ENCODE measurements around the gene COLEC11.
"Not testable (repeated sequence)": the region's sequence is repeated elsewhere in the genome, so short reads cannot be mapped to it uniquely, and the experiment has no call there.

Gene COLEC11

DNA sequence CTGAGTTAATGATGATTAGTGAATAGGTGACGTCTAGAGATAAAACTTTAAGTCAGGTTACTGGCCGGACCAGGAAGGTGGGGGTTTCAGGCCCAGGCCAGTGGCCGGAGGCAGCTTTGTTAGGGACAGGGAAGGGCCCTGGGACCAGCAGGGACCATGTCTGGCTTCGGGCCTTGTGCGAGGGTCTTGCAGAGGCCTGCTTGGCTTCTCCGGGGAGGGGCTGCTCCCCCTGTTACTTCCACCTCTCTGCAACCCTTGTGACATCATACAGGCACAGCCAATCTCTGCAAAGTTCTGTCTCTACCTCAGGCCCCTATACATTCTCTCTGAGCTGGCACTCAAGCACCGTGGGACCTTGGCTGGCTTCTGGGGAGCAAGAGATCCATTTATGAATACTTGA lies 63.0 kb downstream of the COLEC11 start, which contains the start of gene ALLC:
Gene ALLC, plus strand, starts transcription at position 320 of the 400 bp plus-strand sequence. CDS start 12,958 bp downstream, outside the sequence.
- TF ChIP-seq ESRRG (CRISPR knock-in tag; IDR thresholded peaks at IDR 0.05) (no peak), ZC3H10 (CRISPR knock-in tag; IDR thresholded peaks at IDR 0.05) (no peak), CSDC2 (CRISPR knock-in tag; IDR thresholded peaks at IDR 0.05) (no peak)
- TF ChIP-seq, protein P1, sequence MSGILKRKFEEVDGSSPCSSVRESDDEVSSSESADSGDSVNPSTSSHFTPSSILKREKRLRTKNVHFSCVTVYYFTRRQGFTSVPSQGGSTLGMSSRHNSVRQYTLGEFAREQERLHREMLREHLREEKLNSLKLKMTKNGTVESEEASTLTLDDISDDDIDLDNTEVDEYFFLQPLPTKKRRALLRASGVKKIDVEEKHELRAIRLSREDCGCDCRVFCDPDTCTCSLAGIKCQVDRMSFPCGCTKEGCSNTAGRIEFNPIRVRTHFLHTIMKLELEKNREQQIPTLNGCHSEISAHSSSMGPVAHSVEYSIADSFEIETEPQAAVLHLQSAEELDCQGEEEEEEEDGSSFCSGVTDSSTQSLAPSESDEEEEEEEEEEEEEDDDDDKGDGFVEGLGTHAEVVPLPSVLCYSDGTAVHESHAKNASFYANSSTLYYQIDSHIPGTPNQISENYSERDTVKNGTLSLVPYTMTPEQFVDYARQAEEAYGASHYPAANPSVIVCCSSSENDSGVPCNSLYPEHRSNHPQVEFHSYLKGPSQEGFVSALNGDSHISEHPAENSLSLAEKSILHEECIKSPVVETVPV (CRISPR knock-in tag; IDR thresholded peaks at IDR 0.05), result no peak
- ATAC-seq, result no peak

DNA sequence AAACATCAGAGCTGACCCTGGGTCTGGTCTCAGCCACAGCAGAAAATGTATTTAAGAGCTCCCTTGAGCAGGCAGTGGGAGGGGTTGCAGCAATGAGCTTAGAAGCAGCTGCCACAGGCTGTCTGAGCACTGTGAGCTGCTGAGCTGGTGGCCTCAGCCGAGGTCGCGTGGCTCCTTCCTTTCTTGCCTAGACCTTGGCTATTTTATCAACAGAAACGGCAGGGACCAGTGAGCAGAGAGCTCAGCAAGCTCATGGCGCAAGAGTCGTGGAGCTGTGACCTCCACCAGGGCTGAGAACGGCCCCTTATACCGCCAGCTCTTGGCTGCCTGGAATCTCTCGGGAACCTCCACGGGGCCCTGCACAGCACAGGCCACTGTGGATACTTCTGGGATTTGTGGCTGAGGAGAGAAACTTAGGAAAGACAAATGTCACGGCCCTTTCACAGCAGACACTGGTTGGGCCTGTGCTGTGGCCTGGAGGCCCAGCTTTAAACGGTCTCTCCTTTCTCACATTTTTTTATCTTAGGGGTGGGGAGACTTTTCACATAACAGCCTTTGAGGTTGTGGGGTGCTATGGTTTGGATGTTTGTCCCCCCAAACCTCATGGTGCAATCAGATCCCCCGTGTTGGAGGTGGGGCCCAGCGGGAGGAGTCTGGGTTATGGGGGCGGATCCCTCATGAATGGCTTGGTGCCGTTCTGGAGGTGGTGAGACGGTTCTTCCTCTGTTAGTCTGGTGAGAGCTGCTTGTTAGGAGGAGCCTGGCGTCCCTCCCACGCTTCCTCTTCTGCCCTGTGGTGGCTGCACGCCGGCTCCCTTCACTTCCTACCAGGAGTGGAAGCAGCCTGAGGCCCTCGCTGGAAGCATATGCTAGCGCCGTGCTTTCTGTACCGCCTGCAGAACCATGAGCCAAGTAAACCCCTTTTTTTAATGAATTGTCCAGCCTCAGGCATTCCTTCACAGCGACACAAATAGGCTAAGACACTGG lies 64.8 kb downstream of the COLEC11 start:
- ATAC-seq, result no peak
- no peak for TF ChIP-seq BACH2 (CRISPR knock-in tag; IDR thresholded peaks at IDR 0.05; ENCODE audit: borderline replicate concordance)
- TF ChIP-seq TOX (CRISPR knock-in tag; IDR thresholded peaks at IDR 0.05; ENCODE audit: borderline replicate concordance), result no peak
- TF ChIP-seq ZNF8 (CRISPR knock-in tag; IDR thresholded peaks at IDR 0.05), result no peak
- TF ChIP-seq, protein P1 (CRISPR knock-in tag; IDR thresholded peaks at IDR 0.05), result no peak
- no peak for TF ChIP-seq TCF4 (CRISPR knock-in tag; IDR thresholded peaks at IDR 0.05; ENCODE audit: borderline replicate concordance)
- no peak for TF ChIP-seq ZNF70 (CRISPR knock-in tag; IDR thresholded peaks at IDR 0.05)
- TF ChIP-seq, protein P2, sequence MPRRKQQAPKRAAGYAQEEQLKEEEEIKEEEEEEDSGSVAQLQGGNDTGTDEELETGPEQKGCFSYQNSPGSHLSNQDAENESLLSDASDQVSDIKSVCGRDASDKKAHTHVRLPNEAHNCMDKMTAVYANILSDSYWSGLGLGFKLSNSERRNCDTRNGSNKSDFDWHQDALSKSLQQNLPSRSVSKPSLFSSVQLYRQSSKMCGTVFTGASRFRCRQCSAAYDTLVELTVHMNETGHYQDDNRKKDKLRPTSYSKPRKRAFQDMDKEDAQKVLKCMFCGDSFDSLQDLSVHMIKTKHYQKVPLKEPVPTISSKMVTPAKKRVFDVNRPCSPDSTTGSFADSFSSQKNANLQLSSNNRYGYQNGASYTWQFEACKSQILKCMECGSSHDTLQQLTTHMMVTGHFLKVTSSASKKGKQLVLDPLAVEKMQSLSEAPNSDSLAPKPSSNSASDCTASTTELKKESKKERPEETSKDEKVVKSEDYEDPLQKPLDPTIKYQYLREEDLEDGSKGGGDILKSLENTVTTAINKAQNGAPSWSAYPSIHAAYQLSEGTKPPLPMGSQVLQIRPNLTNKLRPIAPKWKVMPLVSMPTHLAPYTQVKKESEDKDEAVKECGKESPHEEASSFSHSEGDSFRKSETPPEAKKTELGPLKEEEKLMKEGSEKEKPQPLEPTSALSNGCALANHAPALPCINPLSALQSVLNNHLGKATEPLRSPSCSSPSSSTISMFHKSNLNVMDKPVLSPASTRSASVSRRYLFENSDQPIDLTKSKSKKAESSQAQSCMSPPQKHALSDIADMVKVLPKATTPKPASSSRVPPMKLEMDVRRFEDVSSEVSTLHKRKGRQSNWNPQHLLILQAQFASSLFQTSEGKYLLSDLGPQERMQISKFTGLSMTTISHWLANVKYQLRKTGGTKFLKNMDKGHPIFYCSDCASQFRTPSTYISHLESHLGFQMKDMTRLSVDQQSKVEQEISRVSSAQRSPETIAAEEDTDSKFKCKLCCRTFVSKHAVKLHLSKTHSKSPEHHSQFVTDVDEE (CRISPR knock-in tag; IDR thresholded peaks at IDR 0.05), result no peak
- TF ChIP-seq ZFP3 (CRISPR knock-in tag; IDR thresholded peaks at IDR 0.05), result no peak

DNA sequence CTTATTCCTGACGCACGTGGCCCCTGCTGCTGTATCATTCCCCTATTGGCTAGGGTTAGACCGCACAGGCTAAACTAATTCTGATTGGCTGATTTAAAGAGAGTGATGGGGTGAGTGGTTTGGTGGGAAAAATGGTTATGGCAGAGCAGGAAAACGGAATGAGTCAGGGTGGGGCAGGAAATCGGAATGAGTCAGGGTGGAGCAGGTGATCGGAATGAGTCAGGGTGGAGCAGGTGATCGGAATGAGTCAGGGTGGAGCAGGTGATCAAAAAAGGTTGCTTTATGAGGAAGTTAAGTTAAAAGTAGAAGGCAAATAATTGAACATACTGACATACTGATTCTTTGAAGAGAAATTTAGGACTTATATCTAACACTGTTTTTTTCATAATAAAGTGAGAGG lies 65.7 kb downstream of the COLEC11 start:
- not testable (repeated sequence) for ATAC-seq

DNA sequence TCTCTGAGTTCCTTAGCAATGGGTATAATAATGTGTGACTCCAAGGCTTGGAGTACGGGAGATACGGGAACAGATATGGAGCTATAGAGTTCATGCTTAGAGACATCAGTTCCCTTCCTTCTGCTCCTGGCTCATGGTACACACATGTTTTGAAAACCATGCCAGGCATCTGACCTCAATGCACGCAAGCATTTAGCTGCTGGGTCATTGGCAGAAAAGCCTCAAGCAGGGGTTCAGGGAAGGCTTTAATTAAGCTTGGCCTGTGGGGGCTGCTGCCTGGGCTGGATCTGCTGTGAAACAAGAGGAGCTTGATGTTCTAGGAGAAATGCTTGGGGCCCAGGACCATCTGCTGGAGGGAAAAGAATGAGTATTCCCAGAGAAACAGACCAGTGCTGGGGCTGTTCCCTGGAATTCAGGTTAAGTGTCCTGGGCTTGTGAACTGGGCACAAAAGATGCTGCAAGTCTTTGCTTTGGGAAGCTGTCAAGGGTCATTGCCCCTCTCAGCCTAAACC lies 66.3 kb downstream of the COLEC11 start:
- no peak for ATAC-seq
- TF ChIP-seq TOX (CRISPR knock-in tag; IDR thresholded peaks at IDR 0.05; ENCODE audit: borderline replicate concordance) (no peak), OSR1 (CRISPR knock-in tag; IDR thresholded peaks at IDR 0.05) (no peak), ZFP3 (CRISPR knock-in tag; IDR thresholded peaks at IDR 0.05) (no peak), SNAI2 (CRISPR knock-in tag; IDR thresholded peaks at IDR 0.05) (no peak), ZC3H10 (CRISPR knock-in tag; IDR thresholded peaks at IDR 0.05) (no peak), CSDC2 (CRISPR knock-in tag; IDR thresholded peaks at IDR 0.05) (no peak), BACH2 (CRISPR knock-in tag; IDR thresholded peaks at IDR 0.05; ENCODE audit: borderline replicate concordance) (no peak), ZNF70 (CRISPR knock-in tag; IDR thresholded peaks at IDR 0.05) (no peak)
- TF ChIP-seq, protein P3, sequence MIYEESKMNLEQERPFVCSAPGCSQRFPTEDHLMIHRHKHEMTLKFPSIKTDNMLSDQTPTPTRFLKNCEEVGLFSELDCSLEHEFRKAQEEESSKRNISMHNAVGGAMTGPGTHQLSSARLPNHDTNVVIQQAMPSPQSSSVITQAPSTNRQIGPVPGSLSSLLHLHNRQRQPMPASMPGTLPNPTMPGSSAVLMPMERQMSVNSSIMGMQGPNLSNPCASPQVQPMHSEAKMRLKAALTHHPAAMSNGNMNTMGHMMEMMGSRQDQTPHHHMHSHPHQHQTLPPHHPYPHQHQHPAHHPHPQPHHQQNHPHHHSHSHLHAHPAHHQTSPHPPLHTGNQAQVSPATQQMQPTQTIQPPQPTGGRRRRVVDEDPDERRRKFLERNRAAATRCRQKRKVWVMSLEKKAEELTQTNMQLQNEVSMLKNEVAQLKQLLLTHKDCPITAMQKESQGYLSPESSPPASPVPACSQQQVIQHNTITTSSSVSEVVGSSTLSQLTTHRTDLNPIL (CRISPR knock-in tag; IDR thresholded peaks at IDR 0.05; ENCODE audit: low read depth), result no peak
- TF ChIP-seq, protein P4, sequence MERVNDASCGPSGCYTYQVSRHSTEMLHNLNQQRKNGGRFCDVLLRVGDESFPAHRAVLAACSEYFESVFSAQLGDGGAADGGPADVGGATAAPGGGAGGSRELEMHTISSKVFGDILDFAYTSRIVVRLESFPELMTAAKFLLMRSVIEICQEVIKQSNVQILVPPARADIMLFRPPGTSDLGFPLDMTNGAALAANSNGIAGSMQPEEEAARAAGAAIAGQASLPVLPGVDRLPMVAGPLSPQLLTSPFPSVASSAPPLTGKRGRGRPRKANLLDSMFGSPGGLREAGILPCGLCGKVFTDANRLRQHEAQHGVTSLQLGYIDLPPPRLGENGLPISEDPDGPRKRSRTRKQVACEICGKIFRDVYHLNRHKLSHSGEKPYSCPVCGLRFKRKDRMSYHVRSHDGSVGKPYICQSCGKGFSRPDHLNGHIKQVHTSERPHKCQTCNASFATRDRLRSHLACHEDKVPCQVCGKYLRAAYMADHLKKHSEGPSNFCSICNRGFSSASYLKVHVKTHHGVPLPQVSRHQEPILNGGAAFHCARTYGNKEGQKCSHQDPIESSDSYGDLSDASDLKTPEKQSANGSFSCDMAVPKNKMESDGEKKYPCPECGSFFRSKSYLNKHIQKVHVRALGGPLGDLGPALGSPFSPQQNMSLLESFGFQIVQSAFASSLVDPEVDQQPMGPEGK (CRISPR knock-in tag; IDR thresholded peaks at IDR 0.05; ENCODE audit: borderline replicate concordance), result no peak
- TF ChIP-seq, protein P1 (CRISPR knock-in tag; IDR thresholded peaks at IDR 0.05), result no peak
- TF ChIP-seq, protein P2 (CRISPR knock-in tag; IDR thresholded peaks at IDR 0.05), result no peak
